ENCODE data around the gene ZDHHC8. TPM values are rescaled to one million over a fixed set of nuclear protein-coding genes. Genes with fewer than 3 reads are reported as not detected.

Gene ZDHHC8
- total RNA-seq, 1 donor from 2014 or later: 42.4 TPM

- Histone ChIP-seq H3K4me1 (no peaks in the 10 kb centered on the region), H3K27ac (replicated peaks) (no peak overlapping the region), H3K36me3 (no peaks in the 10 kb centered on the region), H3K27me3 (ENCODE audit: low read depth) (no peaks in the 10 kb centered on the region), H3K4me3 (no peak overlapping the region), H3K9me3 (replicated peaks) (no peaks in the 10 kb centered on the region)
- TF ChIP-seq, protein P1, sequence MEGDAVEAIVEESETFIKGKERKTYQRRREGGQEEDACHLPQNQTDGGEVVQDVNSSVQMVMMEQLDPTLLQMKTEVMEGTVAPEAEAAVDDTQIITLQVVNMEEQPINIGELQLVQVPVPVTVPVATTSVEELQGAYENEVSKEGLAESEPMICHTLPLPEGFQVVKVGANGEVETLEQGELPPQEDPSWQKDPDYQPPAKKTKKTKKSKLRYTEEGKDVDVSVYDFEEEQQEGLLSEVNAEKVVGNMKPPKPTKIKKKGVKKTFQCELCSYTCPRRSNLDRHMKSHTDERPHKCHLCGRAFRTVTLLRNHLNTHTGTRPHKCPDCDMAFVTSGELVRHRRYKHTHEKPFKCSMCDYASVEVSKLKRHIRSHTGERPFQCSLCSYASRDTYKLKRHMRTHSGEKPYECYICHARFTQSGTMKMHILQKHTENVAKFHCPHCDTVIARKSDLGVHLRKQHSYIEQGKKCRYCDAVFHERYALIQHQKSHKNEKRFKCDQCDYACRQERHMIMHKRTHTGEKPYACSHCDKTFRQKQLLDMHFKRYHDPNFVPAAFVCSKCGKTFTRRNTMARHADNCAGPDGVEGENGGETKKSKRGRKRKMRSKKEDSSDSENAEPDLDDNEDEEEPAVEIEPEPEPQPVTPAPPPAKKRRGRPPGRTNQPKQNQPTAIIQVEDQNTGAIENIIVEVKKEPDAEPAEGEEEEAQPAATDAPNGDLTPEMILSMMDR (IDR thresholded peaks at IDR 0.05; ENCODE audit: borderline replicate concordance): no peak
- intact Hi-C loops (cut with micrococcal nuclease): no loop called here
- no peak for DNase-seq
Measured at GRCh38 chr22:20196094-20196842, 64.7 kb downstream of the ZDHHC8 start.

Small RNA genes lying within 50 kb of the gene (microRNA-seq; reads per million reads assigned to microRNA genes)
- not detected for gene MIR6816

Other genes with a start within 250 kb of the ZDHHC8 start
- gene COMT, start 190.0 kb upstream of the ZDHHC8 start, total RNA-seq: 81.5 TPM
- 35.2 TPM for gene TXNRD2, start 190.0 kb upstream of the ZDHHC8 start, total RNA-seq
- 25.4 TPM for gene ARVCF, start 115.0 kb upstream of the ZDHHC8 start, total RNA-seq
- gene TANGO2, start 110.7 kb upstream of the ZDHHC8 start, total RNA-seq: 71.7 TPM
- 16.8 TPM for gene DGCR8, start 51.6 kb upstream of the ZDHHC8 start, total RNA-seq
- 39.6 TPM for gene RANBP1, start 15.7 kb upstream of the ZDHHC8 start, total RNA-seq
- 27.8 TPM for gene TRMT2A, start 14.6 kb upstream of the ZDHHC8 start, total RNA-seq
- not detected for gene CCDC188, start 19.3 kb downstream of the ZDHHC8 start, total RNA-seq
- 0.96 TPM for gene RTN4R, start 136.5 kb downstream of the ZDHHC8 start, total RNA-seq
- gene DGCR6L, start 188.3 kb downstream of the ZDHHC8 start, total RNA-seq: 45.2 TPM

Measured in left ventricle myocardium inferior (tissue), 1 donor.